H9 (cell line): ENCODE measurements around the gene IMMP2L. TPM values are rescaled to one million over a fixed set of nuclear protein-coding genes. Genes with fewer than 3 reads are reported as not detected.

Experiments used
- DNase-seq: peaks from one replicate; pipeline ENCODE4 v3.0.0-alpha.2; 2017
- H2AFZ ChIP-seq: one replicate; pipeline ENCODE4 v1.6.1; 2013; ENCODE audit warnings: mild to moderate bottlenecking, low read length, control low read depth, moderate library complexity
- H2AK5ac ChIP-seq: 2 replicates; pipeline ENCODE4 v1.6.1; 2013; ENCODE audit warnings: low read length, control low read depth, mixed read lengths; ENCODE audit not compliant: insufficient read length
- H2BK120ac ChIP-seq: one replicate; pipeline ENCODE4 v1.6.1; 2013; ENCODE audit warnings: low read depth, mild to moderate bottlenecking, low read length, control low read depth, inconsistent platforms; ENCODE audit not compliant: poor library complexity, severe bottlenecking
- H2BK12ac ChIP-seq: 2 replicates; pipeline ENCODE4 v1.6.1; 2013; ENCODE audit warnings: low read length, control low read depth, mixed read lengths, low read depth; ENCODE audit not compliant: insufficient read length
- H2BK15ac ChIP-seq: 2 replicates; pipeline ENCODE4 v1.6.1; 2013; ENCODE audit warnings: low read depth, low read length, control low read depth
- H2BK20ac ChIP-seq: one replicate; pipeline ENCODE4 v1.6.1; 2013; ENCODE audit warnings: low read depth, mild to moderate bottlenecking, low read length, control low read depth, inconsistent platforms; ENCODE audit not compliant: poor library complexity, severe bottlenecking
- H2BK5ac ChIP-seq: 2 replicates; pipeline ENCODE4 v1.6.1; 2013; ENCODE audit warnings: low read length, control low read depth, mixed read lengths; ENCODE audit not compliant: insufficient read length
- H3K14ac ChIP-seq: 2 replicates; pipeline ENCODE4 v1.6.1; 2013; ENCODE audit warnings: low read length, control low read depth; ENCODE audit not compliant: insufficient read depth
- H3K18ac ChIP-seq: 2 replicates; pipeline ENCODE4 v1.6.1; 2013; ENCODE audit warnings: low read depth, mild to moderate bottlenecking, mixed read lengths, low read length, control low read depth; ENCODE audit not compliant: insufficient read length
- H3K23ac ChIP-seq: 2 replicates; pipeline ENCODE4 v1.6.1; 2013; ENCODE audit warnings: low read length, control low read depth, mixed read lengths, low read depth; ENCODE audit not compliant: insufficient read length
- H3K23me2 ChIP-seq: 2 replicates; pipeline ENCODE4 v1.6.1; 2013; ENCODE audit warnings: low read depth, mild to moderate bottlenecking, mixed read lengths, low read length, control low read depth; ENCODE audit not compliant: insufficient read length, poor library complexity, severe bottlenecking
- H3K27ac ChIP-seq: 2 replicates; pipeline ENCODE4 v1.5.1; 2013; ENCODE audit warnings: low read length, control low read depth, mixed read lengths, low read depth; ENCODE audit not compliant: insufficient read length
- H3K27me3 ChIP-seq: 2 replicates; pipeline ENCODE4 v1.6.1; 2013; ENCODE audit warnings: low read length, control low read depth, inconsistent platforms; ENCODE audit not compliant: insufficient read depth
- H3K4ac ChIP-seq: 2 replicates; pipeline ENCODE4 v1.6.1; 2013; ENCODE audit warnings: low read depth, mild to moderate bottlenecking, control low read depth, inconsistent platforms, low read length, moderate library complexity
- H3K4me1 ChIP-seq: 2 replicates; pipeline ENCODE4 v1.6.1; 2013; ENCODE audit warnings: low read length, control low read depth, inconsistent platforms; ENCODE audit not compliant: insufficient read depth
- H3K4me2 ChIP-seq: 2 replicates; pipeline ENCODE4 v1.6.1; 2013; ENCODE audit warnings: low read length, control low read depth, mixed read lengths; ENCODE audit not compliant: insufficient read length, insufficient read depth
- H3K56ac ChIP-seq: 2 replicates; pipeline ENCODE4 v1.6.1; 2013; ENCODE audit warnings: low read depth, mild to moderate bottlenecking, mixed read lengths, low read length, control low read depth; ENCODE audit not compliant: insufficient read length
- H3K79me1 ChIP-seq: 2 replicates; pipeline ENCODE4 v1.6.1; 2013; ENCODE audit warnings: low read depth, mild to moderate bottlenecking, moderate library complexity, low read length, control low read depth, inconsistent platforms; ENCODE audit not compliant: insufficient read depth, poor library complexity, severe bottlenecking
- H3K79me2 ChIP-seq: 2 replicates; pipeline ENCODE4 v1.6.1; 2013; ENCODE audit warnings: low read length, control low read depth, inconsistent platforms; ENCODE audit not compliant: insufficient read depth
- H3K9ac ChIP-seq: 2 replicates; pipeline ENCODE4 v1.6.1; 2013; ENCODE audit warnings: low read length, control low read depth, mixed read lengths; ENCODE audit not compliant: insufficient read length; ENCODE audit errors: extremely low read depth
- H3K9me3 ChIP-seq: one replicate; pipeline ENCODE4 v1.6.1; 2013; ENCODE audit warnings: low read depth, low read length, inconsistent platforms; ENCODE audit not compliant: control insufficient read depth
- H3T11ph ChIP-seq: one replicate; pipeline ENCODE4 v1.6.1; 2013; ENCODE audit warnings: mild to moderate bottlenecking, low read length, control low read depth, inconsistent platforms
- H4K20me1 ChIP-seq: one replicate; pipeline ENCODE4 v1.6.1; 2013; ENCODE audit not compliant: control insufficient read depth, insufficient read length, insufficient read depth
- H4K5ac ChIP-seq: 2 replicates; pipeline ENCODE4 v1.6.1; 2013; ENCODE audit warnings: low read depth, mild to moderate bottlenecking, mixed read lengths, low read length, control low read depth; ENCODE audit not compliant: insufficient read length
- H4K8ac ChIP-seq: replicated peaks from 2 replicates; pipeline ENCODE4 v1.6.1; 2013; ENCODE audit warnings: low read length, control low read depth, mixed read lengths, low read depth; ENCODE audit not compliant: insufficient read length
- H4K91ac ChIP-seq: 2 replicates; pipeline ENCODE4 v1.6.1; 2013; ENCODE audit warnings: low read depth, mild to moderate bottlenecking, moderate library complexity, mixed read lengths, low read length, control low read depth; ENCODE audit not compliant: insufficient read length
- H3K27ac Mint-ChIP-seq, 3 experiments: 2 replicates in 2 of 3; 3 replicates in 1 of 3; pipeline ENCODE4 v1.8.0; 2020 to 2021; ENCODE audit warnings: mixed read lengths in 3 of 3, mild to moderate bottlenecking in 1 of 3, moderate library complexity in 1 of 3
- H3K27me3 Mint-ChIP-seq: 2 replicates; pipeline ENCODE4 v1.8.0; 2021; ENCODE audit warnings: low read depth, mild to moderate bottlenecking, moderate library complexity, mixed read lengths
- H3K36me3 Mint-ChIP-seq, 3 experiments: 2 replicates in 2 of 3; 3 replicates in 1 of 3; pipeline ENCODE4 v1.8.0; 2020 to 2021; ENCODE audit warnings: low read depth in 3 of 3, mixed read lengths in 3 of 3; ENCODE audit not compliant: insufficient read depth in 1 of 3
- H3K4me1 Mint-ChIP-seq, 2 experiments: 2 replicates each; pipeline ENCODE4 v1.8.0; 2020; ENCODE audit warnings: mixed read lengths in 2 of 2
- H3K4me3 Mint-ChIP-seq, 2 experiments: 2 replicates in 1 of 2; 3 replicates in 1 of 2; pipeline ENCODE4 v1.8.0; 2020 to 2021; ENCODE audit warnings: mild to moderate bottlenecking in 2 of 2, mixed read lengths in 2 of 2, moderate library complexity in 1 of 2
- H3K9me3 Mint-ChIP-seq, 2 experiments: 2 replicates in 1 of 2; 3 replicates in 1 of 2; pipeline ENCODE4 v1.8.0; 2020; ENCODE audit warnings: mild to moderate bottlenecking in 2 of 2, mixed read lengths in 2 of 2, moderate library complexity in 1 of 2
- CTCF ChIP-seq: fragments of 200-600 bp; sonication (generic); conservative IDR thresholded peaks from 3 replicates; pipeline ENCODE4 v1.8.0; 2021; ENCODE audit warnings: antibody characterized with exemption, mild to moderate bottlenecking
- WGBS: extraction: QIAGEN DNeasy Blood & Tissue Kit; methylation state at CpG from one replicate; pipeline ENCODE4 v1.1.7; 2013; ENCODE audit warnings: missing lambda C conversion rate, low lambda C conversion rate, mixed read lengths; ENCODE audit not compliant: insufficient read length; ENCODE audit errors: extremely low coverage; 5-methylcytosine and 5-hydroxymethylcytosine counted together
- total RNA-seq: library from RNA; stranded (reverse); gene quantifications from 2 replicates; pipeline ENCODE4 v1.2.1, GENCODE V29; 2021

Gene IMMP2L
- total RNA-seq, 1 experiment from 2014 or later: 14.7 TPM

- Histone ChIP-seq H3K4me2 (no peak overlapping the region), H3K79me2 (no peaks in the 10 kb centered on the region), H3K79me1 (no peaks in the 10 kb centered on the region), H4K5ac (no peak overlapping the region), H3K18ac (no peak overlapping the region), H3K23me2 (no peaks in the 10 kb centered on the region), H2BK5ac (no peak overlapping the region), H2AFZ (no peak overlapping the region), H4K91ac (no peak overlapping the region), H2BK12ac (no peak overlapping the region), H3K9me3 (no peaks in the 10 kb centered on the region), H2BK20ac (no peak overlapping the region), H4K20me1 (no peaks in the 10 kb centered on the region), H2AK5ac (no peak overlapping the region), H3K56ac (no peak overlapping the region), H3K14ac (no peak overlapping the region), H2BK15ac (no peak overlapping the region), H3K4ac (no peak overlapping the region), H3T11ph (no peak overlapping the region), H3K23ac (no peak overlapping the region), H3K27ac (no peak overlapping the region), H3K4me1 (peaks cover 4% of the 10 kb centered on the region), H2BK120ac (no peak overlapping the region), H3K9ac (no peak overlapping the region), H3K27me3 (no peaks in the 10 kb centered on the region), H4K8ac (no peak overlapping the region)
- no peak for TF ChIP-seq CTCF
- Mint-ChIP-seq H3K36me3 (no peaks in the 10 kb centered on the region), H3K9me3 (no peaks in the 10 kb centered on the region), H3K4me1 (no peaks in the 10 kb centered on the region; a peak in 1 of 4 replicates), H3K27me3 (no peaks in the 10 kb centered on the region), H3K27ac (no peak overlapping the region), H3K4me3 (no peak overlapping the region)
- WGBS: no CpG with 5 or more reads among the region's 1 CpG
- no peak for DNase-seq
Observed at GRCh38 chr7:110875346-110875745, 686.9 kb downstream of the IMMP2L start.
